SU-DHL-6 (cell line): Measurements from ENCODE around the gene DCDC1.

Experiments used
- H2AFZ ChIP-seq: fragments of 200-600 bp; sonication (generic); 2 replicates; pipeline ENCODE4 v1.6.1; 2014; ENCODE audit warnings: low read depth, mild to moderate bottlenecking, moderate library complexity, mixed read lengths, antibody characterized with exemption, low read length; ENCODE audit not compliant: severe bottlenecking
- H3F3A ChIP-seq: fragments of 200-600 bp; shearing (Covaris generic); 2 replicates; pipeline ENCODE4 v1.6.0; 2016; ENCODE audit warnings: antibody characterized with exemption, mild to moderate bottlenecking; ENCODE audit not compliant: insufficient read depth
- H3K27ac ChIP-seq: fragments of 200-600 bp; sonication (generic); 2 replicates; pipeline ENCODE4 v1.5.1; 2016; ENCODE audit warnings: low read depth, mild to moderate bottlenecking, low read length, moderate library complexity, mixed read lengths
- H3K27me3 ChIP-seq: fragments of 200-600 bp; sonication (generic), shearing (Covaris generic); 2 replicates; pipeline ENCODE4 v1.6.0; 2014; ENCODE audit warnings: mild to moderate bottlenecking, low read length
- H3K36me3 ChIP-seq: fragments of 200-600 bp; sonication (generic); 2 replicates; pipeline ENCODE4 v1.6.1; 2014; ENCODE audit warnings: mild to moderate bottlenecking, low read length, mixed read lengths
- H3K4me2 ChIP-seq: fragments of 300-600, 200-600 bp; shearing (Covaris generic), sonication (generic); 2 replicates; pipeline ENCODE4 v1.6.0; 2014; ENCODE audit warnings: low read length, low read depth, mild to moderate bottlenecking; ENCODE audit not compliant: poor library complexity, severe bottlenecking
- H3K4me3 ChIP-seq: fragments of 200-600 bp; sonication (generic); 2 replicates; pipeline ENCODE4 v1.5.1; 2014; ENCODE audit warnings: antibody characterized with exemption, low read length, mild to moderate bottlenecking, mixed read lengths; ENCODE audit not compliant: insufficient read depth, poor library complexity, severe bottlenecking
- H3K79me2 ChIP-seq: fragments of 200-600 bp; sonication (generic); 2 replicates; pipeline ENCODE4 v1.6.1; 2014; ENCODE audit warnings: mild to moderate bottlenecking, low read length, moderate library complexity; ENCODE audit not compliant: insufficient read depth
- H3K9ac ChIP-seq: fragments of 200-600 bp; sonication (generic); 2 replicates; pipeline ENCODE4 v1.7.0; 2014; ENCODE audit warnings: mild to moderate bottlenecking, low read length
- H3K9me2 ChIP-seq: fragments of 200-600 bp; sonication (generic); replicated peaks from 2 replicates; pipeline ENCODE4 v1.6.1; 2014; ENCODE audit warnings: low read length; ENCODE audit not compliant: insufficient read depth
- H3K9me3 ChIP-seq: fragments of 200-600 bp; sonication (generic); 2 replicates; pipeline ENCODE4 v1.6.1; 2014; ENCODE audit warnings: low read length, mixed read lengths; ENCODE audit not compliant: insufficient read depth
- H4K20me1 ChIP-seq: fragments of 200-600 bp; sonication (generic); 2 replicates; pipeline ENCODE4 v1.6.1; 2014; ENCODE audit warnings: low read depth, mild to moderate bottlenecking, antibody characterized with exemption, low read length, moderate library complexity, mixed read lengths
- EZH2phosphoT487 ChIP-seq: fragments of 200-600 bp; sonication (generic), shearing (Covaris generic); conservative IDR thresholded peaks from 2 replicates; pipeline ENCODE4 v1.6.1; 2018; ENCODE audit warnings: mild to moderate bottlenecking, antibody characterized with exemption, low read length, moderate library complexity, mixed read lengths
- TF ChIP-seq, protein P1 (sequence below): fragments of 200-600 bp; sonication (generic); IDR thresholded peaks from one replicate; pipeline ENCODE4 v1.5.1; 2017; ENCODE audit warnings: antibody characterized with exemption, mild to moderate bottlenecking, low read length, moderate library complexity; ENCODE audit not compliant: insufficient read depth, poor library complexity, severe bottlenecking

DCDC1 gene

DNA sequence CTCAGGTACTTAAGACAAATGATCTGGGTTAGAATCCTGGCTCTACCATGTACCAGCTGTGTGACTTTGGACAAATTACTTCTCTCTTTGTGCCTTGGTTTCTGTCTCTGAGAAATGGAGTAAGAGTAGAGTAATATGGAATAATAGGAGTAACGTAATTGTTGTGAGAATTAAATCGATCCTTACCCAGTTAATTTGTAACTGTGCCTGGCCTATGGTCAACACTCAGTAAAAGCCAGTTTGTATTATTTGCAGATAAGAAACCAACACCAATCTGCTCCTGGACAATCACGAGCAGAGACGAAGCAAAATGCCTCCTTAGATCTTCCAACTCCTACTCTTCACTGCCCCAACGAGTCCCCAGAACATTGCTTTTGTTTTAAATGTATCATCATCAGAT, 266.7 kb downstream of the DCDC1 start:
- Histone ChIP-seq H3K9ac (no peak overlapping the region), H3K79me2 (no peaks in the 10 kb centered on the region), H2AFZ (no peak overlapping the region), H3K9me2 (no peaks in the 10 kb centered on the region), H3K4me3 (no peak overlapping the region), H3F3A (no peaks in the 10 kb centered on the region), H3K36me3 (no peaks in the 10 kb centered on the region), H3K9me3 (no peaks in the 10 kb centered on the region), H3K27ac (no peak overlapping the region), H4K20me1 (no peaks in the 10 kb centered on the region), H3K4me2 (no peak overlapping the region), H3K27me3 (no peaks in the 10 kb centered on the region)
- TF ChIP-seq, protein P1, sequence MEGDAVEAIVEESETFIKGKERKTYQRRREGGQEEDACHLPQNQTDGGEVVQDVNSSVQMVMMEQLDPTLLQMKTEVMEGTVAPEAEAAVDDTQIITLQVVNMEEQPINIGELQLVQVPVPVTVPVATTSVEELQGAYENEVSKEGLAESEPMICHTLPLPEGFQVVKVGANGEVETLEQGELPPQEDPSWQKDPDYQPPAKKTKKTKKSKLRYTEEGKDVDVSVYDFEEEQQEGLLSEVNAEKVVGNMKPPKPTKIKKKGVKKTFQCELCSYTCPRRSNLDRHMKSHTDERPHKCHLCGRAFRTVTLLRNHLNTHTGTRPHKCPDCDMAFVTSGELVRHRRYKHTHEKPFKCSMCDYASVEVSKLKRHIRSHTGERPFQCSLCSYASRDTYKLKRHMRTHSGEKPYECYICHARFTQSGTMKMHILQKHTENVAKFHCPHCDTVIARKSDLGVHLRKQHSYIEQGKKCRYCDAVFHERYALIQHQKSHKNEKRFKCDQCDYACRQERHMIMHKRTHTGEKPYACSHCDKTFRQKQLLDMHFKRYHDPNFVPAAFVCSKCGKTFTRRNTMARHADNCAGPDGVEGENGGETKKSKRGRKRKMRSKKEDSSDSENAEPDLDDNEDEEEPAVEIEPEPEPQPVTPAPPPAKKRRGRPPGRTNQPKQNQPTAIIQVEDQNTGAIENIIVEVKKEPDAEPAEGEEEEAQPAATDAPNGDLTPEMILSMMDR, result no peak
- no peak for TF ChIP-seq EZH2phosphoT487

DNA sequence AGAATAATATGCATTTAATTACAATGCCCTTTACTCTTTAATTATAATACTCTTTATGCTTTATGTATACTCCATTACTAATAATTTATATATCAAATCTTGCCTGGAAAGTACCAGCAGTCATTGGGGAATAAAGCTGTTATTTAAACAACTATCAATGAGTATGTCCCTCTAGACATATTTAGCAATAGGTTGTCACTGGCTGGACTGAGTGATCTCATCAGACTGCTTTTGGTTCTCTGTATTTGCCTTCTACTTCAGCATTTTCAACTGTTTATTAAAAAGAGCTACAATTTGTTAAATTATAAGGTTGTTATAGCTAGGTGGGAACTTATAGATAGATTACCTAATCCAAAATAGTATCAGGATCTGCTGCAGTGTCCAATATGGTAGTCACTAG, 267.2 kb downstream of the DCDC1 start:
- Histone ChIP-seq H3K4me2 (no peak overlapping the region), H3K27ac (no peak overlapping the region), H3F3A (no peaks in the 10 kb centered on the region), H3K79me2 (no peaks in the 10 kb centered on the region), H3K9me3 (no peaks in the 10 kb centered on the region), H3K36me3 (no peaks in the 10 kb centered on the region), H3K27me3 (no peaks in the 10 kb centered on the region), H3K9ac (no peak overlapping the region), H3K4me3 (no peak overlapping the region), H4K20me1 (no peaks in the 10 kb centered on the region), H3K9me2 (no peaks in the 10 kb centered on the region), H2AFZ (no peak overlapping the region)
- TF ChIP-seq, protein P1, result no peak
- no peak for TF ChIP-seq EZH2phosphoT487

DNA sequence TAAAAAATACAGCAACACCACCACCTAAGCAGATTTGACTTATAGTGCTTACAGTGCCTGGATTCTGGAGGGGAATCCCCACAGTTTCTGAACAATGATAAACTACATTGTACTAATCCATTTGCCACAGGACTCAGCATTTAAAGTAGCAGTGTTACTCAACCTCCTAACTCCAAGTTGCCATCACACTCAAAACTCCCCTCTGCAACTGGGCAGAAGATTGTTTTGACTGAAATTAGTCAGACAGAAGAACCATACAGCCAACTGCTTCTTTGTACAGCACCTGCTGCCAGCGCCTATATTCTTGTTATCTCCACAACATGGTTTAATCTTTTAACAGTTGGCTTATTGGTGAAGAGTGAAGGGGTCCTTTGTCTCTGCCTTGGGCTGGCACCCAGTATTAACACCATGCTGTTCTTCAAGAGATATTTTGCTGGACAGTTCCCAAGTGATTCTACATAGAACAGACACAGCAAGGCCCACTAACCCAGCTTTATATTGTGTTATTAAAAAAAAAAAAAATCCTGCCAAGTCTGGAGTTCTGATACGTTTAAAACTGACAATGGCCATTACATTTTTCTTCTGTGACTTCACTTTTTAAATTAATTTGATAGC, 273.2 kb downstream of the DCDC1 start:
- Histone ChIP-seq H3K79me2 (no peaks in the 10 kb centered on the region), H3K27me3 (no peaks in the 10 kb centered on the region), H3F3A (no peaks in the 10 kb centered on the region), H3K27ac (no peak overlapping the region), H3K9me3 (no peaks in the 10 kb centered on the region; the same call in 1 of the 2 replicates), H3K9ac (no peak overlapping the region), H3K4me3 (no peak overlapping the region), H3K36me3 (no peaks in the 10 kb centered on the region), H2AFZ (no peak overlapping the region), H3K9me2 (no peaks in the 10 kb centered on the region), H3K4me2 (no peak overlapping the region), H4K20me1 (no peaks in the 10 kb centered on the region)
- TF ChIP-seq EZH2phosphoT487, result no peak
- TF ChIP-seq, protein P1, result no peak
